Right renal pelvis (tissue), 4 donors: ENCODE data around the gene WBP2NL. TPM values are rescaled to one million over a fixed set of nuclear protein-coding genes. Genes with fewer than 3 reads are reported as not detected.

Experiments
- DNase-seq, 4 donors: peaks; one replicate each; pipeline ENCODE4 v3.0.0-alpha.2; 2013; ENCODE audit warnings: low read depth in 4 of 4, low spot score in 3 of 4, missing footprints in 1 of 4
- polyA plus RNA-seq, 4 donors: library from polyadenylated mRNA; unstranded; fragments of 120-200 nt; gene quantifications; one replicate each; pipeline ENCODE4 v1.2.1, GENCODE V29; 2013; ENCODE audit not compliant: insufficient read length in 4 of 4

Gene WBP2NL
- polyA plus RNA-seq, 4 donors: 3.3 to 5.1 (median 4.1) TPM

DNA sequence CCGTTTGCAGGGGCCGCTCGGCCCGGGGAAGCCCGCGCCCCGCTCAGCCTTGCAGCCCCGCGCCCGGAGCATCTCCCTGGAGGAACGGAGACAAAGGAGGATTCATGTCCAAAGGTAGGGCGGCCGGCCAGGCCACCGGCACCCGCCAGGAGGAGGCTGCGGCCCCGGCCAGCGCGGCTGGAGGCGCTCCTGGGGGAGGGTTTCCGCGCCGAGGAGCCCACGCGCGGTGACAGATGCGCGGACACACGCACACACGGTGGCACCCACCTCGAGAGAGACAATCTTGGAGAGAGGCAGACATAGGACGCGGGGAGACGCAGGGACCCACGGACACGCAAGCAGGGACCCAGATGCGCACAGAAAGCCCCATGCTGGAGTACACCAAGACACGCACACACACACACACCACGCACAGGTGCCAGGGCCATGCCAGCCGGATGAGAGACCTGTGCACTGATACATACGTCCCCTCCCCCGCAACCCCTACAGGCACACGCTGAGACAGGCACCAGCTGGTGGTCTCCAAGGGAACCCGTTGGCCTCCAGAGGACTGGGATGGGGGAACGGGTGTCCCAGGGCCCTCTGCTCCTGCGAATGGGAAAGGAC lies 21.5 kb upstream of the WBP2NL start:
- DNase-seq: no peak

DNA sequence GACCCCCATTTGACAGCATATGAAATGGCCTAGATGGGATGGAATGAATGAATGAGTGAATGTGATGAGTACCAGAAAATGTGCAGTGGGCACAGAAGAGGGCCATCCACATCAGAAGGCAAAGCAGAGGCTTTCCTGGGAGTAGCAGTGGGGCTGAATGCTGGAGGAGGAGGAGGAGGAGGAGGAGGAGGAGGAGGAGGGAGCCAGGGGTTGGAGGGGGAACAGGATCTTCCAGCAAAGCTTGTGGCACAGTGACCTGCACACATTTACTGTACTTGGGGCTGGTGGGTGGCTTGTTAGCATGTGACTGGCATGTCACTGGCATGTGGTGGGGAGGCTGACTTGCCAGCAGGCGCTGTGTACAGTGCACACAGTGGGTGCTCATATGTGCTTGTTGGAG lies 19.9 kb upstream of the WBP2NL start:
- DNase-seq: no peak

DNA sequence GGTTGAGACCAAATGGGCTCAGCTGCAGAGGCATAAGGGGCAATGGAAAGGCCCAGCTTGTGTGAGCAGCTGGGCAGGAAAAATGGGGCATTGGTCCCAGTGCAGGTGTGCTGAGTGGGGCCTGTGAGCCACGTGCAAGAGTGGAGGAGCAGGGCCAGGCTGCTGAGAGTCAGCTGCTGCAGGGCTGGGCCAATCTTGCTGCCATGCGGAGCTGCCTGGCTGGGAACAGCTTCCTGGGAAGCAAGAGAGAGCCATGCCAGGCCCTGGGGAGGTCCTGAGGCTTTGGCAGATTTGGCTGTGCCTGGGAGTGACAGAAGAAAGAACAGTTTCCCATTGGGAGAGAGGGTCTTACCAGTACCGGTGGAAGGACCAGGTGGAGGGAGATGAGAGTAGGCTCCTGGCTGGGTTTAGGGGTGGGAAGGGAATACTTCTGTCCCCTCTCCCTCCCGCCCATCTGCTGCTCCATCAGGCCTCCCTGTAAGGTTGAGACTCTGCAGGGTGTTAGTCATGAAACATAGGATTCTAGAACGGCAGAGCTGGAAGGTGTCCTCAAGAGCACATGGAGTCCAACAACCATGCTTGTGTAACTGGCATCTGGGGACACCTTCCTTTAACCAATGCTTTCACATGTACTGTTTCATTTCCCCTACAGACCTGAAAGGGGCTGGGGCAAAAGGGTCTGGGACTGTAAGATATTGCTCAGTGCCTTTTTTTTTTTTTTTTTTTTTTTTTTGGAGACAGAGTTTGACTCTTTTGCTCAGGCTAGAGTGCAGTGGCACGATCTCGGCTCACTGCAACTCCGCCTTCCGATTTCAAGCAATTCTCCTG lies 19.0 kb upstream of the WBP2NL start:
- DNase-seq: no peak

DNA sequence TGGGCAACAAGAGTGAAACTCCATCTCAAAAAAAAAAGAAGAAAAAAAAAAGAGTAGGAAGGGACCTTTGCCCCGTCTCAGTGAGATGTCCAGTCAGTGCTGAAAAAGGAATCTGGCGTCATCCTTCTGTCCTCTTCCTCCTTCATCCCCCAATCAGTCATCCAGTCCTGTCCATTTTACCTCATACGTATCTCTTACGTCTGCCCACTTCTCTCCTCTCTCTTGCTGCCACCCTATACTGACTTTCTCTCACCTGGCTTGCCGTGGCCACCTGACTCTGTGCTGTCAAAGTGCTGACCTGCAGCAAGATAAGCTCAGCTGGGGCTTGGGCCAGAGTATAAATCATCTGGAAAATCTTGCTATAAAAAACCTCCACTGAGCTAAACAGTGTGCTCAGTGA lies 15.7 kb upstream of the WBP2NL start:
- no peak for DNase-seq

DNA sequence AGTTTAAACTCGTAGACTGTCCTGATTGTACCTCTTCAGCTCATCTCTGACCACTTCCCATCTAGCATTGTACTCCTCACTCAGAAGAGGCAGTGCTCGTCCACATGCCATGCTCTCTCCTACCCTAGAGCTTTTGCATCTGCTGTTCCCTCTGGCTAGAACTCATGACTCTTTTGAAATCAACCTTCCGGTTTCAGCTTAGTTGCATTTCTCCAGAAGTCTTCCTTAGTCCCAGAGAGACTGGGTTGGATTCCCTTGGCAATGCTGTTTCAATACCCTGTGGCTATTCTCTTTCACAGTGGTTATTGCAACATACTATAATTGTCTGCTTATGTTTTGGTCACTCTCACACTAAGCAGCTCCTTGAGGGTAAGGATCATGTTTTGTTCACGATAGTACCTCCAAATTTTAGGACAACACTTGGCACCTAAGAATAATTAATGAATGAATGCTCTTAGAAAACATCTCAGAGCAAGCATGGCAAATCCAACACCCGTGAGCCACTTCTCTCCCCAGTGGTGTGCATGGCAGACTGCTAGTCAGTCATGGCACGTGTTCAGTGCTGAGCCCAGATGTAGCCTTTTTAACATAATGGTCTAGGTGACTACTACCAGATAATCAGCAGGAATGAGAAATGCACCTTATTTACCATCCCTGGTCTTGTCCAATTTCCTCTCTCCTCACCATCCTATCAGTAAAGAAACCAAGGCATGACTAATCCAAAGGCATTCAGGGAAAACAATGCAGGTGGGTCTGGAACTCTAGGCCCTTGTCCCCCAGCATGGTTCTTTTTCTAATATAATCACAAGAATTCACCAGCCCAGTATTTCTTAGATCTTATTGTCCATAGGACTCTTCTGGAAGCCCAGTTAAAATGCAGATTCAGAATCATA lies 14.8 kb upstream of the WBP2NL start:
- no peak for DNase-seq

DNA sequence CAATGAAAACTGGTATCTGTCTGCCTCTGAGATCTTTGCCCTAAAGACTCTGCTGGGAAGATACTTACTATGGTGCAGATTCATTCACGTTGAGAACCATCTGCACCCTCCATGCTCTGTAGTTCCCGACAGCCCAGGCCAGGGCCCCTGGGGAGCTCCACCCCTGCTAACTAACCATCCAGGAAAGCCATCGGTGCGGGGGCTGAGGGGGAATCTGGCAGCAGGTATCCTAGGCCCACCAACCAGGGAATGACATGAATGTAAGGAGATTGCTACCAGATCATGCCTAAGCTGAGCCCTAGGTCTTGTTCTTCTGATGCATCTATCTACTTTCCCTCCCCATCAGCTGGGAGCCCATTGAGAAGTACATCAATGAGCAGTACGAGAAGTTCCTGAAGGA lies 11.3 kb upstream of the WBP2NL start:
- DNase-seq: no peak

DNA sequence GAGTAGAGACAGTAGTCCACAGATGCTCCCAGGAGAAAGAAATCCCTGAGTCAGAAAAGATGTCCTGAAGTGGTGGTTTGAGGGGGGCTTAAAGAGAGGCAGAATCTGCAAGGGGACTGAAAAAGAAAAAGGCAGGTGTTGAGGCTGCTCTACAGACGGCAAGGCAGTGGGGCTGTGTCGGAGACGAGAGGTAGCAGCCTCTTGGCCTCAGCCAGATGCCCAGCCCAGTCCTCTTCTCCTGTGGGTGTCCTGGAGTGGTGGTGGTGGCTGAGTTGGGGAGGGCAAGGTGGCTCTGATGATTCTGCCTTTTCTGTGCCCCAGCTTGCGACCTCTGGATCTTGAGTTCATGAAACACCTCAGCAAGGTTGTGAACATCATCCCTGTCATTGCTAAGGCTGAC lies 9.3 kb upstream of the WBP2NL start:
- DNase-seq: no peak

DNA sequence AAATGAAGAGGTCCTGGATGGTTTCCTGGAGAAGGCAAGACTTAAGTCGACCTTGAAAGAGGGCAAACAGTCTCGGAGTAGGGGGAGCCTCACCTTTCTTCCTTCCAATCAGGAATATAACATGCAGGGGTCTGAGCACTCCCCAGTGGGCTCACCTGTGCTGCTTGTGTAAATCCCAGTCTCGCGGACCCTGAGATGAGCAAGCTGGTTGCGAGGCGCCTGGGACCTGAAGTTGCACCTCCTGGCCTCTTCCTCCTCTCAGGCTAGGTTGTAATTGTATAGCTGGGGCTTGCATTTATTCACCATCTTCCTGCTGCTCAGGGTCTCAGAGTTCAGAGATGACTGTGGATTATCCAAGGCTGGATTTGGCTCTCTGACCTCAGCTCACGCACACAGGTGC lies 7.5 kb upstream of the WBP2NL start:
- no peak for DNase-seq

DNA sequence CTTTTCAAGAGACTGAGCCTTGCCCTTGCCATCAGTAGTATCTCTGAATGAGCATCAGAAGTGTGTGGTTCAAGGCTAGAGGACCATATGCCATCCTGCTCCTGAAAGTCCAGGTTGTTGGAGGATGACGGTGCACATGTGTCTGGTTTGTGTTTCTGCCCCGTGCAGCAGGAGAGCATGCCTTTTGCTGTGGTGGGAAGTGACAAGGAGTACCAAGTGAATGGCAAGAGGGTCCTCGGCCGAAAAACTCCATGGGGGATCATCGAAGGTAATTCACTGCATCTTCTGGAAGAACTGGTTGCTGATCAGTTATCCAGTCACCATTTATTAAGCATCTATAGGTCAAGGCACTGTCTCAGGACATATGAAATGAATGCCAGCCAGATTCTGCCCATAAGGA lies 6.1 kb upstream of the WBP2NL start:
- DNase-seq: no peak

DNA sequence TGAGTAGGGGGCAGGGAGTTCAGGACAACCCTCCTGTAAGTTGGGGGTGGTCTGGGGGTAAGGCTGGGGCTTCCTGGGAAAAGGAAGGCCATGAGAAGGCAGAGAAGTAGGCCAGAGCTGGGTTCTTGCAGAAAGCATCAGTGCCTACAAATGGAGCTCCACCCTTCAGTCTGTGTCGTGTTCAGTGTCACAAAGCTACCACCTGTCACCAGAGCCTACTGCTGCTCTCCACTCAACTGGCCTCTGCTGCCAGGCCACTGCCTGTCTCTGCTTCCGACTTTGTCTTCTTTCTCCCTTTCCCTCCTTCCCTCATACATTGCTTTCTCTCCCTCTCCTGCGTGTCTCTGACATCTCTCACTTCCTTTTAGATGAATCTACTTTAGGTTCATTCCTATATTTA lies 3.4 kb upstream of the WBP2NL start:
- no peak for DNase-seq

DNA sequence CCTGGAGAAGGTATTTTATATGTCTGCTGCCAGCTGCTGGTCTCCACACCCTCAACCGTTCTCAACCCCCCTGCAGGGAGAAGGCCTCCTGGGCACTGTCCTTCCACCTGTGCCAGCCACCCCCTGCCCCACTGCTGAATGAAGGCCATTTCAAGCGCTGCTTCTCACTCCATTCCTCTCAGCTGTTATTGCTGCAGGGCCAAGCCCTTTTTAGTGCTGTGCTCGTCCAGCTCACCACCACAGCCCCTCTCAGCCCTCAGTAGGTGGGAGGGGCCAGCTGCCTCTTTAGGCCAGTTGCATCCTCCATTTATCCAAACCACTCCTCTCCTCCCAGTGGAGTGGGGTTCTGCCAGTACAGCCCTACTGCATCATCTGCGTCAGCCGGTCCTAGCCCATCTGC lies 1.8 kb upstream of the WBP2NL start:
- no peak for DNase-seq

DNA sequence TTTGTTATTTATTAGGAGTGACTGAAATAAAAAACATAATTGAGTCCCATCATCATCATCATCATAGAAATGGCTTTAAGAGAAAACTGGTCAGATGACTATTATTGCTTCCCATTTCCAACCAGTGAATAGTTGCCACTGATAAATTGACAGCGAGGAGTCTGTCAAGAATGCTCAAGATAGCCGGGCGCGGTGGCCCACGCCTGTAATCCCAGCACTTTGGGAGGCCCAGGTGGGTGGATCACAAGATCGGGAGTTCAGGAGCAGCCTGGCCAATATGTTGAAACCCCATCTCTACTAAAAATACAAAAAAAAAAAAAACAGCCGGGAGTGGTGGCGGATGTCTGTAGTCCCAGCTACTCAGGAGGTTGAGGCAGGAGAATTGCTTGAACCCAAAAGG lies 1.9 kb downstream of the WBP2NL start:
- no peak for DNase-seq

DNA sequence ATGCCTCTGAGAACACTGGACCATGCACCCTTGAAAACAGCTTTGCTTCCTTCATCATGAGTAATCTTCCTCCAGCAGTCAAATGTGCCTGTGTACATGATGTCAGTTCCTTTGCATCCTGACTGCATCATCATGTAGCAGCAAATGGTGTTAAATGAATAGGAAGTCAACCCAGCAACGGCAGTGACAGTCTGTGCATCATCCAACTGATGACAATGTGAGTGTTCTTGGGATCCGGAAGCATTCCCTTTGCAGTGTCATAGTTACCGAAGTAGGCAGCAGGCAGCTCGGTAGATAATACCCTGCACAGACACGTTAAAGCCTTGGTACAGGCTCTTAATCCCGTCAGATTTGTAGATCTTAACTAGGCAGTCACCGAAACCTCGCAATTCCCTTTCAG lies 2.5 kb downstream of the WBP2NL start:
- no peak for DNase-seq

DNA sequence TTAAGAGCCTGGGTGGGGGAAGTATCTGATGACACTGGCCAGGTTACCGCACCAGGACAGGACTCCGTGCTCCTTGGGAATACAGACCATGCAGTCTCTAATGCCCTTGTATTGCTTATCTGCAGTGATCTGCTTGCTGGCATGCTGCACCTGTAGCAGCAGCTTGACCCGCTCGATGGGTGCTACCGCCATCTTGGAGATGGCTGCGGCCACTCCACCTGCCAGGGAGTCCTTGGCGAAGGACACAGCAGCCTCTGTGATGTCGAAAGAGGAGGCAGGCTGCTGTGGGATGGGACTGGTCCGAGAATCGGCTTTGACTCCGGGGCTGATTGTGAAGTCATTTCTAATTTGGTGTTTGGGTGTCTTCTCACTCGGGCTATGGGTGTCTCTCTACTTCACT lies 3.1 kb downstream of the WBP2NL start:
- DNase-seq: no peak

DNA sequence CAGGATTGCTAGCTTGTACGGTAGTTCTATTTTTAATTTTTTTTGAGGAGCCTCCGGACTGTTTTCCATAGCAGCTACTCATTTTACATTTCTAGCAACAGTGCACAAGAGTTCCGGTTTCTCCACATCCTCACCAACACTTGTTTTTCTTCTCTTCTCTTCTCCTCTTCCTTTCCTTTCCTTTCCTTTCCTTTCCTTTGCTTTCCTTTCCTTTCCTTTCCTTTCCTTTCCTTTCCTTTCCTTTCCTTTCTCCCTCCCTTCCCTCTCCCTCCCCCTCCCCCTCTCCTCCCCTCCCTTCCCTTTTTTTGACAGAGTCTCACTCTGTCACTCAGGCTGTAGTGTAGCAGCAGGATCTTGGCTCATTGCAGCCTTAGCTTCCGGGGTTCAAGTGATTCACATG lies 9.3 kb downstream of the WBP2NL start:
- no peak for DNase-seq

DNA sequence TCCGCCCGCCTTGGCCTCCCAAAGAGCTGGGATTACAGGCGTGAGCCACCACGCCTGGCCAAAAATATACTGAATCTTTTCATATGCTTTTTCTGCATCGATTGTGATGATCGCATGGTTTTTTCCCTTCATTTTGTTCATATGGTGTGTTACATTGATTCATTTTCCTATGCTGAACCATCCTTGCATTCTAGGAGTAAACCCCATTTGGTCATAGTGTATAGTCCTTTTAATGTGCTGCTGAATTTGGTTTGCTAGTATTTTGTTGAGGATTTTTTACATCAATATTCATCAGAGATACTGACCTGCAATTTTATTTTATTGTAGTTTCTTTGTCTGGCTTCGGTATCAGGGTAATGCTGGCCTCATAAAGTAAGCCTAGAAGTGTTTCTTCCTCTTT lies 12.2 kb downstream of the WBP2NL start:
- no peak for DNase-seq

DNA sequence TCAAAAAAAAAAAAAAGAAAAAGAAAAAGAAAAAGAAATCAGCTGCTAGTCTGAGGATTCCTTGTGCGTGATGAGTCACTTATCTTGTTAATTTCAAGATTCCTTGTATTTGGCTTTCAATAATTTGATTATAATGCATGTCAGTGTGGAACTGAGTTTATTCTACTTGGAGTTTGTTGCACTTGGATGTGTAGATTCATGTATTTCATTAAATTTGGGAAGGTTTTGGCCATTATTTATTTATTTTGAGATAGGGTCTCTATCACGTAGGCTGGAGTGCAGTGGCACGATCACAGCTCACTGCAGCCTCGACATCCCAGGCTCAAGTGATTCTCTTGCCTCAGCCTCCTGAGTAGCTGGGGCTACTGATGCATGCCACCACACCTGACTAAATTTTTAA lies 14.8 kb downstream of the WBP2NL start:
- no peak for DNase-seq

DNA sequence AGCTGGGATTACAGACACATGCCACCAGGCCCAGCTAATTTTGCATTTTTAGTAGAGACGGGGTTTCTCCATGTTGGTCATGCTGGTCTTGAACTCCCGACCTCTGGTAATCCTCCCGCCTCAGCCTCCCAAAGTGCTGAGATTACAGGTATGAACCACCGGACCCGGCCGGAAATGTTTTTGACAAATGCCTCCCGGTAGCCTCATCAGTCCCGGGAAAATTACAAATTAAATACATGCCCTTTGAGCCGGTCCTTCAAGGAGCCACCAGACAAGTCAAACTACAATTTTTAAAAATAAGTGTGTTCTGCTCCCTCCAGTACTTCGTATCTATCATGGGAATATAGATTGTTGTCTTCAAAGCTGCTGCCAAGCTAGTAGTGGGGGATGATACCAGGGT lies 17.5 kb downstream of the WBP2NL start:
- DNase-seq: no peak

DNA sequence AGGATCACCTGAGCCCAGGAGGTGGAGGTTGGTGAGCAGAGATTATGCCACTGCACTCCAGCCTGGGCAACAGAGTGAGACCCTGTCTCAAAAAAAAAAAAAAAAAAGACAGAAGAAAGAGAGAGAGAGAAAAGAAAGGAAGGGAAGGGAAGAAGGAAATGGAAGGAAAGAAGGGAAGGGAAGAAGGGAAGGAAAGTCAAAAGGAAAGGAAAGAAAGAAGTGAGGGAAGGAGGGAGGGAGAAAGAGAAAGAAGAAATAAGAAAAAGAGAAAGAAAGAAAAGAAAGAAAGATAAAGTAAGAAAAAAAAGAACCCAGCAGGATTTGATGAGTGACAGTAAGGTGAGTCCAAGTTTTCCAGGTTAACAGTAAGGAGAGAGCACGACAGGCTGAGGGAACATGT lies 19.6 kb downstream of the WBP2NL start:
- no peak for DNase-seq

DNA sequence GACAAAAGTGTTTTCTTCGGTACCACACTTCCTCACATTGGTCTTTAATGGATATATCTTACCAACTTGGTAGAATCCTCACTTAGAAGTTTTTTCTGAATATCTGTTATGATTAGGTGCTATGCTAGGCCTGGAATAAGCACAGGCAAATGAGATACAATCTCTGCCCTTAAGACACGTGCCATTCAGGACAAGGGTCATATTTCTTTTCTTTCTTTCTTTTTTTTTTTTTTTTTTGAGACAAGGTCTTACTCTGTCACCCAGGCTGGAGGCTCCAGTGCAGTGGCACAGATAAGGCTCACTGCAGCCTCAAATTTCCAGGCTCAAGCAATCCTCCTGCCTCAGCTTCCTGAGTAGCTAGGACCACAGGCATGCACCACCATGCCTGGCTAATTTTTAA lies 23.0 kb downstream of the WBP2NL start:
- no peak for DNase-seq

DNA sequence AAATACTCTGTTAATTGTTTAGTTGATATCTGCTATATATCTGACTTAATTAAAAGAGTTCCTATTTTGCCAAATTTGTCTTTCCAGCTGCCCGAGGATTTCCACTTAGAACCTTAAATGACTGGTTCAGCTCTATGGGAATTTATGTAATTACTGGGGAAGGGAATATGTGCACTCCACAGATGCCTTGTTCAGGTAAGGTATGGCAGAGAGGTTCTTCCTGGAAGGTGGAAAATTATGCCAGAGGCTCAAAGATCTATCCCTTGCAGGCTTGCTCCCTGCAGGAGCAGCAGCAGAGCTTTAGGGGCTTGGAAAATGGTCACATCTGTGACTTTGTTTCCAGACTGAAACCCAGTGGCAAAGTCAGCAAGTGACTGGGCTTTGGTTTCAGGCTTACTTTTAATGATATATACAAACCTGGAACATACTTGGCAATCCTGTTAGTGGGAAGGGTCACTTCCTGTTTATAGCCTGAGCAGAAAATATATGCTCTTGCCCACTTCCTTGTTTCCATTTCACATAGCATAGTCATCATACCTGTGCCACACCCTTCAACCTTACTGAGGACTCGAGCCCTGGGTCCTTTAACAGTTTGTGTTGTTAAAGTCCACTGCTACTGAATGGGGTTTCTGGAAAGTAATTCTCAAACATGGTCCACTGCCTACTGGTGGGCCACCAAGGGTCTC lies 23.7 kb downstream of the WBP2NL start:
- no peak for DNase-seq
